GM21360 (cell line): ENCODE data around the gene KLF13.
A peak's percentile ranks its signal among the peaks of the same experiment; 100 is the strongest.

Experiments
- ATAC-seq: cut with Tn5 transposase; IDR thresholded peaks from one replicate; pipeline ENCODE4 v1.9.1; 2021; ENCODE audit warnings: mild to moderate bottlenecking, moderate library complexity; ENCODE audit not compliant: unreplicated experiment

KLF13 gene

GRCh38 chr15:31314380-31314779 is 12.3 kb upstream of the KLF13 start:
- no peak for ATAC-seq

GRCh38 chr15:31316135-31316795 is 10.4 kb upstream of the KLF13 start:
- ATAC-seq, result no peak

- ATAC-seq, result no peak
Measured at GRCh38 chr15:31317017-31317416, 9.6 kb upstream of the KLF13 start.

- no peak for ATAC-seq
Measured at GRCh38 chr15:31317421-31318327, 9.0 kb upstream of the KLF13 start.

GRCh38 chr15:31318429-31318828 is 8.2 kb upstream of the KLF13 start:
- no peak for ATAC-seq

- ATAC-seq, result no peak
Measured at GRCh38 chr15:31320022-31320421, 6.6 kb upstream of the KLF13 start.

GRCh38 chr15:31321418-31321817 is 5.2 kb upstream of the KLF13 start:
- no peak for ATAC-seq

GRCh38 chr15:31322504-31322903 is 4.1 kb upstream of the KLF13 start:
- ATAC-seq, result no peak

GRCh38 chr15:31323627-31324026 is 3.0 kb upstream of the KLF13 start:
- no peak for ATAC-seq

GRCh38 chr15:31324186-31324585 is 2.4 kb upstream of the KLF13 start:
- ATAC-seq, result no peak

- ATAC-seq, result no peak
Measured at GRCh38 chr15:31324806-31325594, 1.6 kb upstream of the KLF13 start.

- no peak for ATAC-seq
Measured at GRCh38 chr15:31325595-31326155, 960 bp upstream of the KLF13 start.

GRCh38 chr15:31326875-31327668 is 437 bp downstream of the KLF13 start:
- peak; percentile 16 for ATAC-seq

GRCh38 chr15:31327669-31328427 is 1.2 kb downstream of the KLF13 start:
- ATAC-seq, result peak; percentile 10

- no peak for ATAC-seq
Measured at GRCh38 chr15:31328428-31328968, 1.9 kb downstream of the KLF13 start.

GRCh38 chr15:31328969-31329639 is 2.5 kb downstream of the KLF13 start:
- ATAC-seq, result no peak

- no peak for ATAC-seq
Measured at GRCh38 chr15:31329640-31330010, 3.0 kb downstream of the KLF13 start.

- no peak for ATAC-seq
Measured at GRCh38 chr15:31330111-31330785, 3.6 kb downstream of the KLF13 start.
